Hematopoietic multipotent progenitor cell treated with erythropoietin and hydrocortisone succinate and interleukin-3 and kit ligand, for 15 days (in vitro differentiated cells): ENCODE measurements around the gene MRM1.

ENCODE experiments used
- DNase-seq: peaks from one replicate; pipeline ENCODE4 v3.0.0-alpha.2; 2015; ENCODE audit warnings: low spot score

The MRM1 gene

DNA sequence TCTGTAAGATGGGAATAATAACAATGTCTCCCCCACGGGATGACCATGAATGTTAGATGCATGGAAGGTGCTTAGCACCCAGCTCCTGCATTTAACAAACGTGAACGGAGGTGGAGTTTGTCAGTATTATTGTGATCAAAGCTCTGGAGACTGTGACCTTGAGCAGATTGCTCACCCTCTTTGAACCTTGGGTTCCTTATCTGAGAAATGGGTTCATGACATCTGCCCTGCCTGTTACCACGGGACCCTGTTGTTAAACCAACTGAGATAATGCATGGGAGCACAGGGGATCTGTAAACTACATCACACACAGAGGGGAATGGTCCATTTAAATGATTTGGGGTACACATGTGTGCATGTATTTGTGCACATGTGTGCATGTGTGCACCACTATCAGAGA is 29.6 kb downstream of the MRM1 start:
- DNase-seq: no peak

DNA sequence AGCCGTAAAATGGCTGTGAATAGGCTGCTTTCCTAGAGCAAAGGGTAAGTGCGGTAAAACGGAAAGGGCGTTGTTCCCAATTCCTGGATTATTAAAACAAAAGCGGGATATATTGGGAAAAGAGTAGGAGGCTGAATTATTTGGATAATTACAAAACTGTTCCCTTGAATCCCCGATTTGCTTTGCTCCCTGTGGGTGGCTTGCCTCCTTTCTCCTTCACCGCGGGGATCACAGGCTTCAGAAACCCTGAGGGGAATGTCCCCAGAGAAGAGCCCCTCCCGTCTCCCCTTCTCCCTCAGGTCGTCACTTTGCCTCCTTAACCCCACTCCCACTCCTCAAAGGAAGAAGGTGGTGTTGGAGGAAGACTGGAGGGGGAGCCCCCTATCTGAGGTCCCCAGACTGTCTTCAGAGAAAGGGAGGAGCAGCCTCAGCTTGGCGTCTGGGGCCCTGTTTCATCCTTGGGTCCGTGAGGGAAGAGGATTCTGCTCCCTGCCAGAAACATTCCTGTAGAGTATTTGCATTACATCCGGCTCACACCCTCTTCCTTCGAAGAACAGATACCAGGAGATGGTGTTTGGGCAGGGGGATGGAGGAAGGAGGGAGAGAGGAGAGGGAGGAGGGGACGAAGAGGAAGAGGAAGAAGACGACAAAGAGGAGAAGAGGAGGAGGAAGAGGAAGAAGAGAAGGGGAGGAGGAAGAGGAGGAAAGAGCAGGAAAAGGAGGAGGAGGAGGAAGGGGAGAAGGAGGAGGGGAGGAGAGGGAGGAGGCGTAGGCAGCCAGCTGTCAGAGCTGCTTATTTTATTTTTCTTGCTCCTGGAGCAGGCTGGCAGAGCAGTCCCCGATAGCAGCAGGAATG is 31.8 kb downstream of the MRM1 start:
- DNase-seq: no peak

DNA sequence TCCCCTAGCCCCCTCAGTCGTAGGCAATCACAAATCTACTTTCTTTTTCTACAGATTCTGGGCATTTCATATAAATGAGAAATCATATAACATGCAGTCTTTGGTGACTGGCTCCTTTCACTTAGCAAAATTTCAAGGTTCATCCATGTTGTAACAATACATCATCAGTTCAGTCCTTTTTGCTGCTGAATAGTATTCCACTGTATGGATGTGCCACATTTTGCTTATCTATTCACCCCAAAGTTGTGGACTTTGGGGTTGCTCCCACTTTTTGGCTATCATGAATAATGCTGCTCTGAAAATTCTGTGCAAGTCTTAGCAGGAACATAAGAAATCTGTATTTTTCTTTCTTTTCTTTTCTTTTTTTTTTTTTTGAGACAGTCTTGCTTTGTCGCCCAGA is 39.0 kb downstream of the MRM1 start:
- no peak for DNase-seq

DNA sequence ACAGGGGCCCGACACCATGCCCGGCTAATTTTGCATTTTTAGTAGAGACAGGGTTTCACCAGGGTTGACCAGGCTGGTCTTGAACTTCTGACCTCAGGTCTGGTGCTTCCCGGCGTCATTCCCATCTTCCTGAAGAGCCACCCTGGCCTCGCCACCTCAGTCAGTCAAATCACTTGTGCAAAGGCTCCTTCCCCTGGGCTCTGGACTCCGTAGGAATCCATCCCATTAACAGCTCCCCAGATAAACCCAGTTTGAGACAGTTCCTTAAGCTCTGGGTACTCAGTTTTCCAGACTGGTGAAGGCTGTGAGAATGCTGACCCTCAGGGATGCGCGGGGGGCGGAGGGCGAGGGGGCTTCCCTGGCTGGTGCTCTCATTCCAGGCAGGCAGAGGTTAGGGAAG is 39.5 kb downstream of the MRM1 start:
- DNase-seq: no peak

DNA sequence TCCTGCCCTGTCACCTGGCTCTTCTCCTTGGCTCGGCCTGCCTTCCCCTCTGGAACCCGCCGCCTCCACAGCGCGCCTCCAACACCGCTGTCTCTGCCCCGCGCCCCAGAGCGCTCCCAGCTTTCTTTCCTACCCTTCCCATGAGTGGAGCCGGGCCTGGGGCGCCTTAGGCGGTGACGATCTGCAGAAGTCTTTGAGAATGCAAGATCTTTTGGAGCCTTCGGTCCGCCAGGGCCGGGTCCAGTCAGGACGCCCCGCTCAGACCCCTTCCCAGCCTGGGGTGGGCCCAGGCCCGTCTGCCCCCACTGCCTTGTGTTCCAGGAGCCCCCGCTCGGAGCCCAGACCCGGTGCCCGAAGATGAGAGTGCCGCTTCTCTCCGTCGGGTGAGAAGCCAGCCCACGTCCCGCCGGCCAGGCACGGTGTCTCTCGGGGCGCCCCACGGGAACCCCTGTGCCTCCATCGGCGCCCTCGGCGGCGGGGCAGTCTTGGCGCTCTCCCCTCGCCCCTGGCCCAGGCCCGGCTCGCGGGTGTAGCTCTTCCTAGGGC is 40.0 kb downstream of the MRM1 start:
- no peak for DNase-seq

DNA sequence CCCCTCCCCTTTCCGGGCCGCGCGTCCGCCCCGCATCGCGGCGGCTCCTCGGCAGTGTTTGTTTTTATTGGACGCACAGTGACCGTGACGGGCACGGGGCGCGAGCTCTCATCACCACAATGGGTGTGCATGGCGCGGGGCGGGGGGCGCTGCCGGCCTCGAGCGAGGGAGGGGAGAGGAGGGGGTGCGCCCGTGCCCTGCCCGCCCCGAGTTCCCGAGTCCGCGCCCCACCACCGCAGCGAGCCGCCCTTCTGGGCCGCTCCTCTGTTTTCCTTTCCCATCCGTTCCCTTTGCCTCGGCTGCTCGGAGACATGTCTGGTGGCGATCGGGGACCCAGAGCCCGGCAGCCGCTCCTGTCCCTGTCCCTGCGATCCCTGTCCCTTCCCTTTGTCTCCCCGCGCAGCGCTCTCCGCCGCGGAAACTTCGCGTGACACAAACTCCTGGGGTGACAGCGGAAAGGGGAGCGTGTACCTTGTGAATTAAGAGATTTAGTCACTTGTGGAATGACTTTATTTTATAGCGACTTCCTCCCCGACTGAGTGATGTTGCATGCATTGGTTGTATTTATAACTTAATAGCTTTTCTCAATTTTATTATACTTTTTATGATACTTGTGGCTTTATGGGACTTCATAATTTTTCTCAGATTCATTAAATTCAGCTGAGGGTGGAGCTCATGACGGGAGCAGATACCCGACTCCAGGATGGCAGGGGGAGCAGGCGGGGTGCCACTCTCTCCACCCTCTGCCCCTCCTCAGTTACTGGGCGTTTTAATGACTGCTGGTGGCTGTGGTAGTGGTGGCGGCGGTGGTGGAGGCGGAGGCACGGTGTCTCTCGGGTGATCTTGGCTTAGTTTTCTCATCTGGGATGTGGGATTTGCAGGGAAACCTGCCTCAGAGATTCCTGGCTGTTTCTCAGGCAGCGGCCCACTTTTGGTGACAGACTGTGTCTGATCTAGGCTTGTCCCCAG is 40.8 kb downstream of the MRM1 start:
- no peak for DNase-seq

DNA sequence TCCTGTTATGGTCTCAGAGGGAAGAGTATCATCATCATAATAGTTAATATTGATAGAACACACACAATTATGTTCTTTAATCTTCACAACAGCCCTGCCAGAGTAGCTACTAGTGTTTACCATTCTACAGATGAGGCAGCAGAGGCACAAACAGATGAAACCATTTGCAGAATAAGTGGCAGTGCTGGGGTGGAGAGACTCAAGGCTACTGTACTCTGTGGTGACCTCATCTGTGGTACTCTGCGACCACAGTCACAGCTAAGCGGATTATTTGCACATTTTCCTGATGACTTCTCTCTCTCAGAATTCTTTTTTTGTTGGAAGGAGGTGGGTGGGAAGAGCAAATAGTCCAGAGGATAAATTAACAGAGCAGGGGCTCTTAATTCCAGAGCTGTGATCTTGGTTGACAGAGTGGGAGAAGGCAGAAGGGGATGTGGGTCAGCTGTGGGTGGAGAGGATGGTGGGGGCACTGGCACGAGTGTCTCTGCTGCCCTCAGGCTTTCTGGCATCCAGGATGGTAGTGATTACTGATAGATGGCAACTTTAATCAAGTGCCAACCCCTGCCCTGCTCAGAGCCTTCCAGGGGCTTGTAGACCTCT is 41.8 kb downstream of the MRM1 start:
- DNase-seq: no peak

DNA sequence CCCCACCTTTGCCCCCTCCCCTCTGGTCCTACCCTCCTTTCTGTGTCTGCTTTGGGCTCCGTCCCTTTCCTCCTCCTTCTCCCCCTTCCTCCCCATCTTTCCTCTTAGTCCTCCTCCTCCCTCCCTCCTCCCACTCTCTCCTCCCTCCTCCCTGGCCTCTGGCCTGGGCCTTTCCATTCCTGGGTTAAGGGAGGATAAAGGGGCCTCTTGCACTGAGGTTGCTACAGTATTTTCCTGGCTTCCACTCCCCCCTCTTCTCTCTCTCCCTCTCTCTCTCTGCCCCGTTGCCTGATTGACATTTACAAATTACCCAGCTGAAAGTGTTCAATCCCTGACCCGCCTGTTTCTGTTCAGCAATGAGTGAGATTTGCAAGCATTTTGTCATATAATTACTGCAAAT is 44.0 kb downstream of the MRM1 start:
- no peak for DNase-seq

DNA sequence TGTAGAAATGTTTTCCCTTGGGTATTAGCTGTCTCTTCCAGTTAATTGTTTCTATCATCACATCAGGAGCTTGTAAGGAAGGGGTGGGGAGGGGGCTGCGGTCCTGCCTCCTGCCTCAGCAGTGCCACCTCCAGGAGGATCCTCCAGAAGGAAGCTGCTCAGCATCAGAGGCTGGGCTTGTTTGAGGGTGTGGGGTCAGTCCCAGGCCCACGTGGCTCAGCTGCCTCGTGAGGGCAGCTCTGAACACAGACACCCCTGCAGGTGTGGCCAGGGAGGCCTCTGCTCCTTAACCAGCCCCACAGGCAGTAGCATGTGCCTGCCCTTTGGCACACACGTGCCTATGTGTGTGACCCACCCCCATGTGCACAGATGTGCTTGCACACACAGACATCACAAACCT is 46.3 kb downstream of the MRM1 start:
- DNase-seq: no peak

DNA sequence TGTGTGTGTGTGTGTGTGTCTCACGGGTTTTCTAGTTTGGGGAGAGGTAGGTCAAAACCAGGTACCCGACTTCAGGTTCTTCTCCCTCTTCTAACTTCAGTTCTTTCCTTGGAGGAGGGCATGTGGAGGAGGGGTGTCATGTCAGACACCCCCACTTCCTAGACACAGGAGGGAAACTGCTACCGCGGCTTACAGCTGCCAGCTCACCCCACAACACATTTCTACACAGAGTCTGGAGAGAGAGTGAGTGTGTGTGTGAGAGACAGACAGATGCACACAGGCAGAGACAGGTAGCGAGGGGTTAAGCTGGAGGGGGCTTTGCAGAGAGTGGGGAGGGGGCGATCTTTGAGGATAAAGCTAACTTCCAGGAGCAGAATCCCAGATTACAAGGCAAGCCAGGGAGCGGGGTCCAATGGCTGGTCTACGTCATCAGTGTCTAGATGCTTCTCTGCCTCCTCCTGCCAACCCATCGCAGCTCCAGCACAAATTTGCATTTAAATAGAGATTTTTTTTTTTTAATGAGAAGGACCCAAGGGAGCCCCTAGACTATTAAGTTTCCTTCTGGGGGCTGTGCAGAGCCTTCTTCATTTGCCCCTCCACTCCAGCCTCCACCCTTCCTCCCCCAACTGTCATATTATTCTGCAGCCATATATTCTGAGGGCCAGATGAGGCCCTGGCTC is 48.9 kb downstream of the MRM1 start:
- no peak for DNase-seq

DNA sequence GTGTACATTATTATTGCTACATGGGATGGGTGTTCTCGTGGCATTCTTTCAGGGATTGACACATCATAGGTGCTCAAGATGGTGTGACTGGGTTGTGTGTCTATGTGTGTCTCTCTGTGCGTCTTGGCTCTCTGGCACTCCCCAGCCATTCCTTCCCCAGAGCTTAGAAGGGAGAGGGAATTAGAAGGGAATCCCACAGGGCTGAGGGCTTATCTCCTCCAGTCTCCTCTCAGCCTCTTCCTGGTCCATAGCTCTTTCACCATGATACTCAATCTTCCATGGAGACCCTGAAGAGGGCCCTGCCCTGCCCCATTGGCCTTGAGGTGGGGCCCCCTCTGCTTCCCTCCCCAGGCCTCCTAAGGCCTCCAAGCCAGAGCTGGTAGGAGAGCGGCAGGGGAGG is 52.0 kb downstream of the MRM1 start:
- DNase-seq: no peak

DNA sequence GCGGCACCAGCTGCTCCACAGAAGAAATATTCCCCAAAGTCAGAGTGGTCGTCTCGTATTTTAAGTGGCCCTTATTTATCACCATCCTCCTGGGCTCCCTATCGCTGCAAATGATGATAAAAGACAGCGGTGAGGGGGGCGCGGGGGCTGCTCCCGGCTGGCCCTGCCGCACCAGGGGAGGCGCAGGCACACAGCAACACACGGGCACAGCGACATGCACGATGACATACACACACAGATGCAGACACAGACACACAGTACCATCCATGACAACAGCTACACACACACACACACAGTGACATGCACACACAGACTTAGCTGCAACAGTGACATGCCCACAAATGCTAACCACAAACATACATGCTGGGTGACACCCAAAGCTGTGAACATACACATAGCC is 52.5 kb downstream of the MRM1 start:
- no peak for DNase-seq

DNA sequence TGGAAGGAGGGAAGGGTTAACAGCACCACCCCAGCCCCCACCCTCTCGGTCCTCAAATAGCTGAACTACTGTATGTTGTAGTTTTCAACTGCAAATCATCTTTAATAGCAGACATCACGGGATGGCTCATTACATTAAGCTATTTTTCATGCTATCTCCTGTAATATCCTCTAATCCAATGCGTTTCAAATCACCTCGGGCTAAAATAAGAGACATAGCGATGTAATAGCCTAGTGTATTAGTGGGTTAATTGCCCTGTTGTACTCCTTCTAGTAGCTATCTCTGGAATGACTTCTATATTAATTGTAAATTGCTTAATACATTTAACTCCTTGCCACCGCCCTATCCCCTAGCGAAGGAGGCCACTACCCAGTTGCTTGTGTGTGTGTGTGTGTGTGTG is 54.3 kb downstream of the MRM1 start:
- DNase-seq: no peak

DNA sequence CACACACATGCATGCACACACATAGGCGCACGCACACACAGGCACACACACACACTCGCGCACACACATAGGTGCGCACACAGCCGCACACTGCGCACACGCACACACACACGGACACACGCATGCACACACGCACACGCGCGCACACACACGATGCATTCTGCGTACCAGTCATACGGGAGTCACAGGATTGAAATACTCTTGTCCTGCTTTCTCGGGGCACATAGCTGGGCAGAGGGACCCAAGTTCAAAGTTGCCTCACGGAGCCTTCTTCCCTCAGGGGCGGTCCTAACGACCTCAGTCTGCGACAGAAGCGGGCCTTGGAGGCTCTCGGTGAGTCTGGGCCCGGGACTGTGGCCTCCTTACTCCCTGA is 56.0 kb downstream of the MRM1 start:
- no peak for DNase-seq

DNA sequence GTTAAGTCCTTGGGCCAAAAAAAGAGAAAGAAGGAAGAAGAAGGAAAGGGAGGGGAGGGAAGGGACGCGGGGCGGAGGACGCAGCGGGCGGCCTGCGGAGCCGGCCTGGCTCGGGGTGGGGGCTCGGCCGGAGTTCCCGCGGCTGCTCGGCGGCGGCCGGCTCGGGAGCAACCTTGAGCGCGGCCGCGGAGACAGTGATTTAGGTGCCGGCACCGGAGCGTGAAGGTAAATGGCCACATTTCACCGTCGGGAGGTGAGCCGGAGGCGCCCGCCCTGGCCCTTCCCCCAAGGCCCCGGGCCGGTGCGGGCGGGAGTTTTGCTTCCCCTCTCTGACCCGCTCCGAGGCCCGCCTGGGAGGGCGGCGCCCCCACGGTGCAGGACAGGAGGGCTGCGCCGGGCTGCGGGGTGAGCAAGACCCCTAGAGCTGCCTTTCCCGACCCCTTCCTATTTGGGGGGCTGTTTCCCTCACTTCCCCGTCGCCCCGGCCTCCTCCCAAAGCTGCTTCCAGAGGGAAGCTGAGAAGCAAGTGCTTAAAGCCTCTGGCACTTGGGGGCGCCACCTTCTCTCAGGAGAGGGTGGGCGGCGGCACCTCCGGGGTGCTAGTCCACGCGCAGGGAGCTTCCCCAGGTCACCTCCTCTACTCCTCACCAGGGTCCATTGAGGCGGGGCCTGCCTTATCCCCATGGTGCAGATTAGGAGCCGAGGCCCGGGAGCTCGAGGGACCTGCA is 56.5 kb downstream of the MRM1 start:
- DNase-seq: no peak
